Right kidney (tissue), 1 donor: ENCODE results near the gene UCP1.
"Not testable (repeated sequence)": the region's sequence is repeated elsewhere in the genome, so short reads cannot be mapped to it uniquely, and the experiment has no call there.

ENCODE experiments used
- DNase-seq: peaks from one replicate; pipeline ENCODE4 v3.0.0-alpha.2; 2016

UCP1 gene

DNA sequence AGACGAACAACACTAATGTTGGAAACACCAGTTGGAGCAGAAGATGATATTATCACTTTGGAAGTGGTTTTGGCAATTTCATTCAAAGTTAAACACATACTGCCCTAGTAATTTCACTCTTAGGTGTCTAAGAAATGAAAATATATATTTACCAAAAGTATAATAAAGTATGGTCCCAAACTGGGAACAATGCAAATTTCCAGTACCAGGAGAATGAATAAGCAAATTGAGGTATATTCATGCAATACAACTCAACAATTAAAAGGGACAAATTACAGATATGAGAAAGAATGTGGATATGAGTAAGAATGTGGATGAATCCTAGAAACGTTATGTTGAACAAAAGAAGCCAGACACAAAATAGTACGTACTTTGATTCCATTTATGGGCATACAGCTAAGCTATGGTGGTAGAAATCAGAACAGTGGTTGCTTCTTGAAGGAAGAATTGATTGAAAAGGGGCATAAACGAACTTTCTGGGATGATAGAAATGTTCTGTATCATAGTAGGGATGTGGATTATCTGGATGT is 34.7 kb downstream of the UCP1 start:
- DNase-seq: no peak

DNA sequence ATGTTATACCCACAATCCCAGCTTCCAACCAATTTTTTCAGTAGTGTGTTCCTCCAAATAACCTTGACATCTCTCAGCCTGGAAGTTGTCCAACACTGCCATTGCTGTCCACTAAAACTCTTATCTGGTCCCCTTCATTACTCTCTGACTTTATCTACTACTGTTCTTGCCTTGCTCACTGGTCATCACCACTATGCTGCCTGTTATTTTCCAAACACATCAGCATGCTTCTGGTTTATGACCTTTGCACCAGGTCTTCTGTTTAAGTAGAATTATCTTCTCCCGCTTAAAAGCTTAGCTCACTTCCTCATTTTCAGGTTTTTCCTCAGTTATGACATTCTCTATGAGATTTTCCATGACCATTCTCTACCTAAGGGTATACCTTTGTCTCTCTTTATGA is 39.3 kb downstream of the UCP1 start:
- no peak for DNase-seq

DNA sequence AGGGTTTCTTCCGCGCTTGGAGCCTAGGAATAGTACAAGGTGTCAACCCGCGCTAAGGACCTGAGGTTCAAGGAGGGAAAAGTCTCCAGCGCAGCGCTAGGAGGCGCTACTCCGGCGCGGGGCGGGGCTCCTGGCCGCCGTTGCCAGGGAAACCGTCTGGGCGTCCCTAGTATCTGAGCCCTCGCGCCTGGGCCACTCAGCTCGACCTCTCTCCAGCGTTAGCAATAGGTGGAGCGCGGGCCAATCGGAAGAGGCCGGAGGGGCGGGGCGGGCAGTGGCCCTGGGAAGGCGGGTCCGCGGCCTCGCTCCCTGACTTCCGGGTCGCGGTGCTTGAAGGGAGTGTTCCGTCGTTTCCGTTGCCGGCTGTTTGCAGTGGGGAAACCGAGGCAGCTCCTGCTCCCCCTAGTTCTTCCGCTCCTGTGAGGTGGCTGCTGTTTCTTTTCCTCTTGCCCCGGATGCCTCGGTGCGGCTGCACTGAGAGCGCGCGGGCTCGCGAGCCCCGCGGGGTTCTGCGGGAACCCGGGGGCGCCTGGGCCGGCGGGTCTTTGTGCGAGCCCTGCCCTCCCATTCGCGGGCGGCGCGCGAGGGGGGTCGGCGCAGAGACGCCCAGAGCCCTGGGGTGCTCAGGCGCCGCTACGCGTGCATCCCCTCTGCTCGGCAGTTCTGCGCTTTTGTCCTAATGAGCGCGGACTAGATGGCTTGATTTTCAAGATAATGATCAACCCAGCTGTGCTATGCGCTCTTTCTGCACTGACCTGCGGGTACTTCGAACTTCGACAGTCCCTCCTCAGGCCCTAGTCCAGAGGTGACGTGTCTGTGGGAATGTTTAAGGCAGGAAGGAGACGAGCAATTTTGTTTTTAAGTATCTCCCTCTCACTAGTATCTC is 44.7 kb downstream of the UCP1 start, which contains the start of gene ELMOD2:
TSS of gene ELMOD2 (plus strand) at position 312 of the 886 bp plus-strand sequence. CDS start 1,261 bp downstream, outside the sequence.
- DNase-seq: peak; percentile 98

DNA sequence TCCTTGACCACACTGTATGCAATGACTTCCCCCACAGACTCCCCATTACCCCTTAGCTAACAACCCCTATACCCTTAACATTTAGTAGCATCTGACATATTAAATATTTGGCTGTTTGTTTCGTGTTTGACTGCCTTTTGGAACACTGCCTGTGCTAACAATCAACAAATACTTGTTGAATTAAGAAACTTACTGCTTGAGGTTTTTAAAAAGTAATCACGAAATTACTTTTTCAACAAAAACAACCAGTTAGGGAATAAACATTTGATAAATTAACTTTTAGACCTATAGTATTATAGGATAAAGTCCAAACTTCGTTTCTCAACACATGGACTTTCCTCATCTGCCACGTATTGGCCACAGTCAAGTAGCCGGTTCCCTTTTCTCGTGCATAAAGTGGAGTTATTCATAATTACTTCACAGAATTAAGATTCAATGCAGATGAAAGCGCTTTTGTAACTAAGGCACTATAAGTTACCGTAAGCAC is 45.3 kb downstream of the UCP1 start:
- DNase-seq: peak; percentile 2

GRCh38 chr4:140515423-140515822 is 53.3 kb downstream of the UCP1 start:
- no peak for DNase-seq

DNA sequence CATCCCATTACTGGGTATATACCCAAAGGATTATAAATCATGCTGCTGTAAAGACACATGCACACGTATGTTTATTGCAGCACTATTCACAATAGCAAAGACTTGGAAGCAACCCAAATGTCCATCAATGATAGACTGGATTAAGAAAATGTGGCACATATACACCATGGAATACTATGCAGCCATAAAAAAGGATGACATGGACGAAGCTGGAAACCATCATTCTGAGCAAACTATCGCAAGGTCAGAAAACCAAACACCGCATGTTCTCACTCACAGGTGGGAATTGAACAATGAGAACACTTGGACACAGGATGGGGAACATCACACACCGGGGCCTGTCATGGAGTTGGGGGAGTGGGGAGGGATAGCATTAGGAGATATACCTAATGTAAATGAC is 55.0 kb downstream of the UCP1 start:
- not testable (repeated sequence) for DNase-seq
